Measurements from ENCODE around the gene EPN2. TPM values are rescaled to one million over a fixed set of nuclear protein-coding genes. Genes with fewer than 3 reads are reported as not detected.

The EPN2 gene
- total RNA-seq, 2 experiments from 2014 or later = 3.2 to 4.6 TPM

GRCh38 chr17:19359151-19359550 is 122.0 kb downstream of the EPN2 start:
- DNase-seq (no peak), ATAC-seq (no peak)
- POLR2A ChIA-PET = no interaction called here
- Mint-ChIP-seq H3K9me3 (no peaks in the 10 kb centered on the region), H3K4me3 (no peak overlapping the region), H3K27ac (no peak overlapping the region), H3K4me1 (ENCODE audit: low read depth) (peaks cover 5% of the 10 kb centered on the region), H3K36me3 (ENCODE audit: low read depth) (no peaks in the 10 kb centered on the region), H3K27me3 (peaks cover 4% of the 10 kb centered on the region)
- TF ChIP-seq CTCF (IDR thresholded peaks at IDR 0.05) = no peak
- intact Hi-C loops (cut with micrococcal nuclease) = no loop called here
- CTCF ChIA-PET = interaction anchor here (2.0 kb wide), 1 partner anchor 88 kb away, joined by 7 read pairs; no protein-coding TSS in a partner anchor

GRCh38 chr17:19359856-19360255 is 122.7 kb downstream of the EPN2 start:
- peaks cover 5% of the 10 kb centered on the region for H3K4me1 Mint-ChIP-seq (ENCODE audit: low read depth)
- ATAC-seq (no peak), DNase-seq (no peak)
- H3K9me3 Mint-ChIP-seq = no peaks in the 10 kb centered on the region
- no peak overlapping the region for H3K4me3 Mint-ChIP-seq
- H3K27ac Mint-ChIP-seq = no peak overlapping the region
- H3K36me3 Mint-ChIP-seq (ENCODE audit: low read depth) = no peaks in the 10 kb centered on the region
- ChIA-PET POLR2A (no interaction called here), CTCF (interaction anchor here (2.0 kb wide), 1 partner anchor 87 kb away, joined by 7 read pairs; no protein-coding TSS in a partner anchor)
- TF ChIP-seq CTCF (IDR thresholded peaks at IDR 0.05) = no peak
- intact Hi-C loops (cut with micrococcal nuclease) = no loop called here
- H3K27me3 Mint-ChIP-seq = peaks cover 4% of the 10 kb centered on the region

GRCh38 chr17:19360772-19361171 is 123.6 kb downstream of the EPN2 start:
- Mint-ChIP-seq H3K36me3 (ENCODE audit: low read depth) (no peaks in the 10 kb centered on the region), H3K4me1 (ENCODE audit: low read depth) (peaks cover 5% of the 10 kb centered on the region), H3K9me3 (no peaks in the 10 kb centered on the region), H3K27ac (no peak overlapping the region), H3K4me3 (no peak overlapping the region), H3K27me3 (peaks cover 4% of the 10 kb centered on the region)
- POLR2A ChIA-PET = no interaction called here
- DNase-seq (no peak), ATAC-seq (no peak)
- TF ChIP-seq CTCF (IDR thresholded peaks at IDR 0.05) = no peak
- intact Hi-C loops (cut with micrococcal nuclease) = no loop called here
- CTCF ChIA-PET = interaction anchor here (1.0 to 3.4 kb wide), 4 partner anchors 18 to 88 kb away, joined by 3 to 51 read pairs (median 5); partner anchors contain the start of gene MAPK7

- Mint-ChIP-seq H3K27ac (no peak overlapping the region), H3K27me3 (peaks cover 4% of the 10 kb centered on the region), H3K9me3 (no peaks in the 10 kb centered on the region), H3K36me3 (ENCODE audit: low read depth) (no peaks in the 10 kb centered on the region), H3K4me3 (peak overlapping the region; percentile 81), H3K4me1 (ENCODE audit: low read depth) (peaks cover 5% of the 10 kb centered on the region)
- intact Hi-C loops (cut with micrococcal nuclease) = no loop called here
- ChIA-PET CTCF (interaction anchor here (1.0 to 3.4 kb wide), 6 partner anchors 8 to 138 kb away, joined by 3 to 51 read pairs (median 4); partner anchors contain the start of gene MAPK7), POLR2A (no interaction called here)
- ATAC-seq (no peak), DNase-seq (no peak)
- no peak for TF ChIP-seq CTCF (IDR thresholded peaks at IDR 0.05)
Observed at GRCh38 chr17:19361326-19361725, 124.2 kb downstream of the EPN2 start.

- ATAC-seq = no peak
- intact Hi-C loops (cut with micrococcal nuclease) = loop anchor here (2.0 kb wide), 1 partner anchor 85 kb away; no protein-coding TSS in a partner anchor
- H3K9me3 Mint-ChIP-seq = no peaks in the 10 kb centered on the region
- no peak overlapping the region for H3K27ac Mint-ChIP-seq
- TF ChIP-seq CTCF (IDR thresholded peaks at IDR 0.05) = no peak
- ChIA-PET POLR2A (interaction anchor here (1.2 to 1.4 kb wide), 2 partner anchors 86 to 286 kb away, joined by 4 read pairs; partner anchors contain the start of gene ALDH3A2), CTCF (interaction anchor here (0.6 to 7.8 kb wide), 13 partner anchors 9 to 138 kb away, joined by 3 to 133 read pairs (median 7); partner anchors contain the start of gene MAPK7)
- peaks cover 5% of the 10 kb centered on the region for H3K4me1 Mint-ChIP-seq (ENCODE audit: low read depth)
- H3K36me3 Mint-ChIP-seq (ENCODE audit: low read depth) = no peaks in the 10 kb centered on the region
- no peak for DNase-seq
- peak overlapping the region; percentile 81 for H3K4me3 Mint-ChIP-seq
- peaks cover 4% of the 10 kb centered on the region for H3K27me3 Mint-ChIP-seq
Observed at GRCh38 chr17:19361944-19362276, 124.7 kb downstream of the EPN2 start.

Data from activated CD8-positive, alpha-beta T cell treated with anti-CD3 and anti-CD28 coated beads for 36 hours (primary cell).